ENCODE measurements around the gene GADD45A.

GADD45A gene

GRCh38 chr1:67672260-67672803 is 12.7 kb upstream of the GADD45A start:
- no peak for DNase-seq

GRCh38 chr1:67673468-67674201 is 11.4 kb upstream of the GADD45A start:
- DNase-seq = no peak

- DNase-seq = peak; percentile 43
Observed at GRCh38 chr1:67674260-67675011, 10.6 kb upstream of the GADD45A start.

- no peak for DNase-seq
Observed at GRCh38 chr1:67675800-67676199, 9.2 kb upstream of the GADD45A start.

- DNase-seq = no peak
Observed at GRCh38 chr1:67676287-67676686, 8.7 kb upstream of the GADD45A start.

GRCh38 chr1:67676946-67677345 is 8.1 kb upstream of the GADD45A start:
- DNase-seq = no peak

GRCh38 chr1:67677408-67677807 is 7.6 kb upstream of the GADD45A start:
- no peak for DNase-seq

- no peak for DNase-seq
Observed at GRCh38 chr1:67677930-67678329, 7.1 kb upstream of the GADD45A start.

- no peak for DNase-seq
Observed at GRCh38 chr1:67679691-67680090, 5.3 kb upstream of the GADD45A start.

- no peak for DNase-seq
Observed at GRCh38 chr1:67680486-67680885, 4.5 kb upstream of the GADD45A start.

- DNase-seq = no peak
Observed at GRCh38 chr1:67682659-67683197, 2.3 kb upstream of the GADD45A start.

GRCh38 chr1:67683316-67683715 is 1.7 kb upstream of the GADD45A start:
- no peak for DNase-seq

- DNase-seq = peak; percentile 70
Observed at GRCh38 chr1:67683766-67684525, 1.1 kb upstream of the GADD45A start.

- no peak for DNase-seq
Observed at GRCh38 chr1:67684526-67685066, 405 bp upstream of the GADD45A start.

GRCh38 chr1:67685558-67686266 is 711 bp downstream of the GADD45A start:
- peak; percentile 74 for DNase-seq

GRCh38 chr1:67686267-67687197 is 1.5 kb downstream of the GADD45A start:
- peak; percentile 70 for DNase-seq

GRCh38 chr1:67687198-67687545 is 2.2 kb downstream of the GADD45A start:
- no peak for DNase-seq

GRCh38 chr1:67687649-67688048 is 2.6 kb downstream of the GADD45A start:
- DNase-seq = no peak

GRCh38 chr1:67688526-67689219 is 3.7 kb downstream of the GADD45A start:
- no peak for DNase-seq

GRCh38 chr1:67689267-67690017 is 4.4 kb downstream of the GADD45A start:
- DNase-seq = no peak

Data from stimulated activated CD4-positive, alpha-beta T cell treated with anti-CD3 and anti-CD28 coated beads, Interleukin-15, amount 100 ng/mL, for 24 hours (primary cell).